SH-SY5Y (cell line): Measurements from ENCODE around the gene COPS9.

Experiments
- GATA2 ChIP-seq: IDR thresholded peaks from 2 replicates; pipeline ENCODE4 v1.6.1; 2011; ENCODE audit warnings: mild to moderate bottlenecking, low read depth, low read length
- GATA3 ChIP-seq: IDR thresholded peaks from 2 replicates; pipeline ENCODE4 v1.6.1; 2011; ENCODE audit warnings: low read depth, mild to moderate bottlenecking, low read length, moderate library complexity

GRCh38 chr2:240178564-240178963, 42.5 kb upstream of the COPS9 start:
- TF ChIP-seq GATA2 (no peak), GATA3 (no peak)
